Activated CD4-positive, alpha-beta T cell treated with anti-CD3 and anti-CD28 coated beads, Interleukin-2, amount 50 U/mL, for 24 hours (primary cell): Measurements from ENCODE around the gene SH3TC1.

Experiments
- DNase-seq, 2 donors: peaks; one replicate each; pipeline ENCODE4 v3.0.0-alpha.2; 2020; ENCODE audit warnings: low read depth in 1 of 2, low spot score in 1 of 2

The SH3TC1 gene

DNA sequence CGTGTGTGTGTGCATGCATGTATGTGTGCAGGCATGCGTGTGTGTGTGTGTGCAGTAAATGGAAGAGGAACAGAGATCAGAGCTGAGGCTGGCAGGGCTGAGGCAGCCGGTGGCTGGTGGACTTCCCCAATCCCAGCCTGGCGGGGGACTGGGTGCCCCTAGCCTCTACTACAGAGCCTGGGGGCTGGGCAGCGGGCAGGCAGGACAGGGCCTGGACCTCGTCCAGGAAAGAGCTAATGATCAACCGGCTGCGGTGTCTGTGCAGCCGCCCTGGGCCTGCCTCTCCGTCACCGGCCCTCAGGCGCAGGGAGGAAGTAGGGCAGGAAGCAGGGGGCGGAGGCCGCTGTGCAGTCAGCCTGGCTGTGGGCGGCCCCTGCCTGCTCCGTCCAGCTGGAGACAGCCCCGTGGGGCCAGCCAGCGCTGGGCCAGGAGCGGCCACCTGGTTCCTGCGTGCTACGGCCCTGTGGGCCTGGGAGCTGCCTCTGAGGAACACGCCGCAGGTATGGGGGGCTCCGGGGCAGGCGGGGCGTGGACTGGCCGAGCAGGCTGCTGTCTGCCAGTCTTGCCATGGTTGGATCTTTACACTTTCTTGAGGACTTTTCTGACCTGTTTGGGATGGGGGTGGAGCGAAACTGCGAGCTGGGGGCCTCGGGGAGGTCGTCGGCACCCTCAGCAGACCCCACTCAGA is at the start of gene SH3TC1:
Gene SH3TC1, plus strand, starts transcription at position 385 of the 688 bp plus-strand sequence. CDS start 5,905 bp downstream, outside the sequence.
- peak in 1 of 2 donors; percentile 33 for DNase-seq

DNA sequence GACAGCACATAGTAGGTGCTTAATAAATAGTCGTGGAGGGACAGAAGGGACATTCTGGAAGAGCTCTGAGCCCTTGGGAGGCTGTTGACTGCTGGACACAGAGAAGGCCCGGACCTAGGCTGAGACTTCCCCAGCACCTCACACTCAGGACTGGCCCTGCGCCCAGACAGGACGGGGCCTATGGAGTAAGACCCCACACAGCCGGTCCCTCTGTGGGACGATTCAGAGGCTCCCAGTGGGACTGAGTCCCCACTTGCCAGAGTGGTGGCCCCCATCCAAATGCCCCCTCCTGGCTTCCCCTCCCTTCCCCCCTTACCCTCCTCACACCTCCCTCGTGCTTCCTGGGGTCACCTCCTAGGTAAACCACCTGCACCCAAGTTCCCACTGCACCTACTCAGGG is 49.4 kb upstream of the SH3TC1 start:
- DNase-seq = no peak

DNA sequence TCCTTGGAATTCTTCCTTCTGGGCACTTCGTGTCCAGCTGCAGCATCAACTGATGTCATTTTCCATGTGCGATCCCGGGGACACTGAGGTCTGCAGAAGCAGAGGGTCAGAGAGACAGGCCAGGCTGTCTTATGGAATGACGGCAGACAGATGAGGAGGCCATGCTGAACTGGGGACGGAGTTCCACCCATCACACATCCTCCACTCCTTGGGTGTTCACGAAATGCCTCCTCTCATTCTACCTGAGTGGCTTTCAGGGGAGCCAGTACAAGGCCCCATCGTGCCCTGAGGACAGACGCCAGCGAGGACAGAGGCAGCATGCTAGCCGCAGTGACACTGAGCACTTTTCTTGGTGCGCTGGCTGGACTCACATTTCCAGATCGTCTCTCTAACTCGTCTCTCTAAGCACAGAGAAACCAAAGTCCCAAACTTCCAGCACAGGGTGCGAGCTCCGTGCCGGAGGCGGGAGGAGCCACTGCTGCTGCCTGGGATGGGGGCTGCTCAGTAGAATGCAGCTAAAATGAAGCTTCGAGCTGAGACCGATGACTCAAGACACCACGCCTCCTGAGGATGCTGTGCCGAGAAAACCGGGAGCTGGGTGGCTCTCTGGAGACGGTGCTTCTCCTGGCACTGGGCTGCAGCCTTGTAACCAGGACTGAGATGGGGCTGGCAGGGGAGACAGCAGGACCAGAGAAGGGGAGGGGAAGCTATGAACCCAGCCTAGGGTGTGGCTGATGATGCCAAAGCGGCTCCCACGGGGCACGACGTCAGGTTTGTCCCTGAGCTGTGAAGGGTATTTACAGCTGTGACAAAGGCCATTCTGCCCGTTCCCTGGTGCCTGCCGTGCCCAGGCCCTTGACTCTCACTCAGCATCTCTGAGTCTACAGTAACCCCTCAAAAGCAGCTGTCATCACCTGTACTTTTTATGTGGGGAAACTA is 48.7 kb upstream of the SH3TC1 start:
- no peak for DNase-seq

DNA sequence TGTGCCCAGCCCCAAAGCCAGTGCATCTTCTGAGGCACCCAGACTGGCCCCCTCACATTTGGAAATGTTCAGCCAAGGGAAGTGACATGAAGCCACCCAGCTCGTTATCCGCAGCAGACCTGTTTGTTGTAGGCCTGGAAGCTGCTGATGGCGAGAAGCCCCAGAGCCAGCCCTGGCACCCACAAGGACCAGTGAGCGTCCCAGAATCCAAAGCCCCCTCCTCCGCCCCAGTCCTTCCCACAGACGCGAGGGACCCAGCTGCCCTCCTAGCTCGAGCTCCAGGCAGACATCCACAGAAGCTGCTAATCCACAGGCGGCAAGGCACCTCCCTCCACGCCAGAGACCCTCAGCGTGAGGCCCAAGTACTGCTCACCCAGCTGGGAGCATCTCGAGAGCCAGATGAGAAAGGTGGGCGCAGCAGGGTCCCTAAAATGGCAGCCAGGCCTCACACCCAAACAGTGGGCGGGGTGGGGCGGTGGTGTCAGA is 47.9 kb upstream of the SH3TC1 start:
- no peak for DNase-seq

DNA sequence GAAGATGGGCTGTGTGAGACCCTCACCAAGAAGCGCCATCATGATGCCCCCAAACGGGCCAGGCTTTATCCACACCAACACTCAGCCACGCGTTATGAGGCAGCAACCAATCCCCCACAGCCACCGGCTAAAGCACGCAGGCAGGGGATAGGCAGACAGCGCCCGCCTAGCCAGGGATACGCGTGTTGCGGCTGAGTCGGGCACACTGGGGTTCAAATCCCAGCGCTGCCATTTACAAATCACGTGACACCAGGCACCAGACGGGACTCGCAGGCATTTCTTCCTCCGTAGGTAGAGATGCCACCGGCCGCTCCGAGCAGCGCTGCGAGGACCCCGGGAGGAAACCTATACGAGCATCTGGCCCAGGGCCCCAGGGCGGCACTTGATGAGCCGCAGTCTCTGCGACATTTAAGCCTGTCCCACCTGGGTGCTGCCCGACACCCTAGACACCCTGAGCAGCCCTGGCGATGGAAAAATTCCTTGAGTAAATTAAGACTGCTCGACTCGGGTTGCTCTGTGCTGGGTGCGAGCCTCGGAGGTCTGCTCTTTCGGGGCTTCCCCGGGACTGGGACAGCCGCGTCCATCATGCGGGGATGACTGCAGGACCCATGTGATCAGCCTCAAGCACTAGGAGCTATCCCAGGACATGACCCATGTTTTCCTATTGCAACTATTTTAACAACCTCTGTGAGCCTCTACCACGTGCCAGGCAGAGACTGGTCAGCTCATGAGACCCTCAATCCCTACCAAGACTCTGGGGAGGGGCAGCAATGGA is 46.8 kb upstream of the SH3TC1 start:
- DNase-seq = no peak

DNA sequence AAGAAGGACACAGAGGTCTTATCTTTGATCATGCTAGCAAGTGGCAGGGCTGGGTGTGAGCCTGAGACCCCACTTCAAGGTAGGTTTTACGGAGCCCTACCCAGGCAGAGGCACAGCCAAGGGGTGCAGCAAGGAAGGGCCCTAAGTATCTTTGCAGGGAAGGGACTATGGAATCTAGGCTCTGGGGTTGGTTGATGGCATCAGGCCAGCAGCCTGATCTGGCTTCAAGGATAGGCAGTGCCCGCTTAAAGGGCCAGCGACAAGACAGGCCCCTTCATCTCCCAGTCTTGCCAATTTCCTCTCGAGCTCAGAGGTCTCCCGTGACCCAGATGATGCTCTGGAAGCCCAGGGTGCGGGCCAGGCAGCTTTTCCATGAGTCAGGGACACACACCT is 46.2 kb upstream of the SH3TC1 start:
- DNase-seq = no peak

DNA sequence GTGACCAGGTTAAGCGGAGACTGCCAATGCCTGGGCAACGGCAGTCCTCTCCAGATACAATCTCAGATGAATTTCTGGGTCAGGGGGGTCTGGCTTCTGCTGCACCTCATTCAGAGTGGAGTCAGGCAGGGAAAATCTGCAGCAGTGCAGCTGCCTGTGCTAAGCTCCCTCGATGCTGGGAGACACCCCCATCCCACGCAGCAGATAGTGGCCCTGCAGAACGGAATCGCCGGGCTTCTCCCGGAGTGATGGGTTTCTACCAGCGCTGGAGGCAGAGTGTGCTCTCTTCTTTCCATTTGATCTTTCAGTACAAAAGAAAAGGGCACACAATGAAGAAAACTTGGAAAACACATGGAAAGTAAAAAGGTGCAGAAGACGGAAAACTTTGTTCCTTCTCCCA is 45.6 kb upstream of the SH3TC1 start:
- no peak for DNase-seq

DNA sequence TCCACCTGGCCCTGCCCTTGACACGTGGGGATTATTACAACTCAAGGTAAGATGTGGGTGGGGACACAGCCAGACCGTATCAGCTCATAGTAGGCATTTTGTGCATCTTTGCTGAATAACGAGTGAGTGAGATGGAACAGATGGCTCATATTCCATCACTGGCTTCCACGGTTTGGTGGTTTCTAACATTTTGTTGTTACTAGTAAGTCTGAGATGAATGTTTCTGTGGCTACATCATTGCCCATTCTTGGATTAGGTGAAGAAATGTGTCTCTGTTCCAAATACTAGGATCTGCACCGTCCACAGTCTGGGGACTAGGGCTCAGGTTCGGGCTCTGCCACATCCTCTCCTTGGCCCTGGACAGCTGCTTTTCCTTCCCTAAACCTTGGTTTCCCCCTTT is 44.0 kb upstream of the SH3TC1 start:
- DNase-seq = no peak

DNA sequence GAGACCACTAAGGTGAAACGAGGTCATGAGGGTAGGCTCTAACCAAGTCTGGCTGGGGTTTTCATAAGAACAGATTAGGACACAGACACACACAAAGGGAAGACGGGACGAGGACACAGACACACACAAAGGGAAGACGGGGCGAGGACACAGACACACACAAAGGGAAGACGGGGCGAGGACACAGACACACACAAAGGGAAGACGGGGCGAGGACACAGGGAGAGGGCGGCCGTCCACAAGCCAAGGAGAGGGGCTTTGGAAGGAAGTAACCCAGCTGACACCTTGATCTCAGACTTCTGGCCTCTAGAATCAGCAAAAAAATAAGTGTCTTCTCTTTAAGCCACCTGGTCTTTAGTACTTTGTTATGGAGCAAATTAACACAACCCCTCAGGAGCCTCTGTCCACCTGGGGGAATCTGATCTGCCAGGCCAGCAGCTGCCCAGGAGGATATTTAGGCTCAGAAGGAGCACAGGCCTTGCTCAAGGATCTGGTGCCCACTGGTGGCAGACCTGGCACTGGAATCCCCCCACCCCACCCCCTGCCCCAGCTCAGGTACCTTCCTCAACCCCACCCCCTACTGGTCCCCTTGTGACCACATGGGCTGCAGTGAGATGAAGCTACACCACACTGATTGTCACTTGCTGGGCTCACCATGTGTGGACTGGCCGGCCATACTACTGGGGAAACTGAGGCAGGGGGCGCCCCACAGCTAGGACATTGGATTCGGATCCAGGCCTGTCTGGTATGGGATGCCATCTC is 43.2 kb upstream of the SH3TC1 start:
- DNase-seq = no peak

DNA sequence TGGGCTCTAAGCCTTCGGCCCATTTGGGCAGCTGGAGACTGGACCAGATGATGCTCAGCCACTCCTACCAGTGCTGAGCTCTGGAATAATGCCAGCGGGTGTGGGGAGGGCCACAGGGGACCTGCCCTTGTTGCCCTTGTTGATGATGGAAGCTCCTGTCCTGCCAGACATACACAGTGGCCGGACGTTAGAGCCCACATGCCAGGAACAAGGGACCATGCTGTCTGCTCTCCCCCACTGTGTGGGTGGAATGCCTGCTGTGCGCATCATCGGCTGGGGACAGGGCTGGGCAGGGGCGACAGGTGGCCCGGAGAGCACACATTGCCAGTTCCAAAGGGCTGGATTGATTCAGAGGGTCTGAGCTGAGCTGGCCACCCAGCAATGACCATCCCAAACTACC is 42.5 kb upstream of the SH3TC1 start:
- no peak for DNase-seq

DNA sequence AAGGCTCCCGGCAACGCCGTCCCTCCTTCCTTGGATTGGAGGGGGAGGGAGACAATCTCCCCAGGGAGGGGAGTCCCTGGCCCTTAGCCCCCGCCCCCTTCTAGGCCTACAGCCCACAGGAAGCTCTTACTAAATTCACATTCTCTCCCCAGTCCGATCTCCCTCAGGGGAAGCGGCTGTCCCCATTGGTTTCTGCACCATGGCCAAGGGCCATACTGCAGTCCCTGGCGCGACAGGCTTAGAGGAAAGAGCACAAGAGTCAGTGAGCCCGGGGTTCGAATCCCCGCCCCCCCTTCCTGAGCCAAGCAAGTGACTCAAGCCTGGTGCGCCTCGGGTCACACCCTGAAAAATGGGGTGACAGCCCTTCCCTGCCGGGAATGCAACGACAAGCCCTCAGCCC is 41.6 kb upstream of the SH3TC1 start:
- DNase-seq = no peak

DNA sequence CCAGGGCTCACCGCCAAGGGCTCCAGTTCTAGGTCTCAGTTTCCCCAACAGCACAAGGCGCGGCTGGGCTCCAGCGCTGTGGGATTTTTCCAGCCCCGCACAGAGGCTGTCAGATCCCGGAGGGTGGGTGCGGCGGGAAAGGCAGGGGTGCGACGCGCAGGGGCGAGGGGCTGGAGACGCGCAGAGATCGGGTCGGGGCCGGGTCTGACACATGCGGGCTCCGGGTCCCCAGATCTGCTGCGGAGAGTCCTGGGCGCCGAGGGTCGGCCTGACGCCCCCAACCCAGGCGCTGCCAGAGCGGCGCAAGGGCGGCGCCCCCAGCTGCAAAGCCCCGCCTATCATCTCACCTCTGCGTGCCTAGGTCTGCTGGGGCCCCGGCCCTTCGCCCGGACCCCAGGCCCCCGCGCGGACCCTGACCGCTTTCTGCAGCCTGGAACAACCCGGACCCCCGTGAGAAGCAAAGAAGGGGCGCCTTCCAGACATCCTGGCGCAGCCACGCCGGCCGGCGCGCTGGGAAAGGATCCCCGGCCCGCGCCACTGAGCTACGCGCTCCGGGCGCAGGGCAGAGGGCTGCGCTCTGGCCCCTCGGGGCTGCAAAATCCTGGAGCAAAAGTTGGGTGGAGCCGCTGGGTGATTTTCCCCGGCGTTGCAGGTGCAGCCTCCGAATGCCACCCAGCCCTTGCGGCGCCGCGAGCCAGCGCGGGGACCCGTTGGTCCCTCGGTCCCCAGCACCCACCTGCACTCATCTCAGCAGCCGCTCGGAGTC is 41.0 kb upstream of the SH3TC1 start:
- no peak for DNase-seq

DNA sequence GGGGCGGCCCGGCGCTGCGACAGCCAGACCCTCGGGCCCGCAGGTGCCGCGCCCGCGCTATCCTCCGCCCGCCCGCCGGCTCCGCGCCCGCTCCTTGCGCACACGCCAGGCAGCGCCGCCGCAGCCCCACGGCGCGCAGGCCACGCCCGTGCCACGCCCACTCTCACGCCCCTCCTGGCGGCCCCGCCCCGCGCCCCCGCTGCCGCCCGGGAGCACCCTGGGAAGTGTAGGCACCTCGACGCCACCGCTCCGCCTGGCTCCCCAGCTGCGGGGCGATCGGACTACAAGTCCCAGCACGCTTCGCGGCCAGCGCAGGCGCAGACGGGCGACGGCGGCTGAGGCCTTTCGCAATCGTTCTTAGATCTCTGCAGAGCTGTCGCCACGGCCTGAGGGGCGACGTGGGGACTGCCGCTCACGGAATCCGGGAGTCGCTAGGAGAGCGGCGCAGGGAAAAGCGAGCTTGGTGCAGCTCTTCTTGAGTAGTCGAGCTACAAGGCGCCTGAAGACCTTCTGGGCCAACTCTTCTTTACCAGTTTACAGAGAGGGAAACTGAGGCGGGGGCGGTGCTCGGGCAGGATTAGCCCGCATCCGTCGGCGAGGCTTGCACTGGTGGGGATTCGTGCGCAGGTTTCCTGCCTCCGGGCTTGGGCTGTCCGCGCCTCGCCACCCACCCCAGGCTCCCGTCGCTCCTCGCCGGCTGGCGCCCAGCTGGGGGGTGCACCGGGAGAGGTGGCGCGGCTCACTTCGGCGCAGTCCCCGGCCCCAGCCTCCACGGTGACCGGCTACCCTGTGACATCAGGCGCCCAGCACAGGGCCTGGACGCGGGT is 40.2 kb upstream of the SH3TC1 start, which contains the start of gene ABLIM2:
Gene ABLIM2, minus strand, starts transcription at position 104 of the 827 bp plus-strand sequence. CDS start 124 bp downstream, outside the sequence.
- DNase-seq = peak; percentile 97 to 98

DNA sequence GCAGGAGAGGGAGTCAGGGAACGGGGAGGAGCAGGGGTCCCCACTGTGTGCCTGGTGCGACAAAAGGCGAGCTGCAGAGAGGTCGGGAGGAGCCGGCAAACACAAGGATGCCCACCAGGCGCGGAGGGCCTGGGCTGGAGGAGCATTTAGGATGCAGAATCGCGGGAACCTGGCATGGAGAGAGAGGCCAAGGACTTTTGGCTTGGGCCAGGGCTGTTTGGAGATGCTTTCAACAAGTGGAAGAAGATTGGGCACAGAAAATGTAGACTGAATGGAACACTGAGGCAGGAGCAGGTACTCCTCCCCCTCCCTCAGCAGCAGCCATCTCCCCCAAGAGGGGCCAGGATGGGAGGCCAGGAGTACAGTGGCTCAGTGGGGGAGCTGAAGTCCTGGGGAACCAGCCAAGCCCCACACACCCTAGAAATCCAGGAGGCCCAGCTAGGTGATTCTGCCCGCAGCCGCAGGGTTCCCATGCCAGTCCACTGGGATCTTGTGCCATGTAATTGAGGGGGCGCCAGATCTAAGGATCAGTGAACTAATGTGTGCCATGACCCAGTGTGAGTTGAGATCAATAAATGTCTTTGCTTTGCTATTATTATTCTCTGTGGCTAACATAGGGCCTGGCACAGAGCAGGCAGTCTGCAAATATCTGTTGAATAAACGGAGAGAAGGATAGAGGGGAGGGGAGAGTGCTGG is 39.4 kb upstream of the SH3TC1 start:
- DNase-seq = no peak

DNA sequence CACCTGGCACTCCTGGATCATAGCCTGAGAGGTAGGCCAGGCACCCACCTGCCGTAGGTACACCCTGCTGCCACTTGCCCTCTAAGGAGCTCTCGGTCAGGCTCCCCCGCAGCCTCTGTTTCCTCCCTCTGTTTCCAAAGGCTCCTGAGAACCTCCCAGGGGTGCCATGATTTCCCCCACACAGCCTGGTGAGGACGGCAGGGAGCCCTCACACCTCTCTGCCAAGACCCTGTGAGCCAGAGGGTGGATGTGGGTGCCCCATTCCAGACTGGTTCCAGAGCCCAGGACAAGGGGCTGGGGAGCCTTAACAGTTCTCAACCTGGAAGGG is 38.9 kb upstream of the SH3TC1 start:
- DNase-seq = no peak

DNA sequence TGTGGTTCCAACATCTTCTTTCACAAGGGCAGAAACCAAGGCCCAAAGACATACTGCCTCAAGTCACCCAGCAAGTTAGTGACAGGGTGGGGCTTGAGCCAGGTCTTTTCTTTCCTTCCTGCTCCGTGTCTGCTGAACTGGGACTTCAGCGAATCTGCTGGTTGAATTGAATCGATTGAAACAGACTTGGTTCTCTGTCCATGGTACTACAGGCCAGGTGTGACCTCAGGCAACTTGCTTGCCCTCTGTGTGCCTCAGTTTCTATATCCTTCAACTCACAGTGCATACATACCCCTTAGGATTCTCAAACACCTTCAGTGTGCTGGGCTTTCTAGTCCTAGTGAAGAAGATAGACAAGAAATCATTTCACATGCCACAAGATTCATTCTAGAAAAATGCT is 38.5 kb upstream of the SH3TC1 start:
- DNase-seq = no peak

DNA sequence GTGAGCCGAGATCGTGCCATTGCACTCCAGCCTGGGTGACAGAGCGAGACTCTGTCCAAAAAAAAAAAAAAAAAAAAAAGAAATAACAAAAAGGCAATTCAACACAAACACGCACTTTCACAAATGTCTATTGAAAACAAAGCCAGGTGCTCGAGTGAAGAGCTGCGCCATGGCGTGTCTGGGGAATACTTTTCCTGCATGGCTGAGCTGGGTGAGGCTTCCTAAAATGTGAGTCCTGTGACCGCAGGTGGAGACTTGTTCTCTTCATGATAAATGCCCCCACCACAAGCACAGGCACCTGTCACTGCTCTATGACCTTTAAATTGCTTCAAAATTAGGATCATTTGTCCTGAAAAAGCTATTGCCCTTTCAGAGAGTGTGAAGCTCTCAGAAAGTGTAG is 36.5 kb upstream of the SH3TC1 start:
- no peak for DNase-seq

DNA sequence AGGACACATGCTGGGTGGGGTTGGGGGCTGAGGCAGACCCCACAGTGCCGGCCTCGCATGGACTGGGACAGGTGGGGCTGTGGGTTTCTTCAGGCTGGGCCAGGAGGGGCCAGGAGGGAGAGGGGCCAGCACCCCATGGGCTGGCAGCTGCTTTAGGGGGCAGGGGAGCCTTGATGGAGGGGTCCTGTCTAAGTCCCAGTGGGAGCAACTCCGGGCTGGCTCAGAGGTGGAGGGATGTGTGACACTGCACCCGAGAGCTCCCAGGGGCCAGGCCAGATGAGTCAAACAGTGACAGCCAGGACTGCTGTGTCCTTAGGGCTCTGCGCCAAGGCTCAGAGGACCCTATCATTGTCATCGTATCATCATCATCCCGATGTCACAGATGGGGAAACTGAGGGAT is 36.1 kb upstream of the SH3TC1 start:
- DNase-seq = no peak
